Astrocyte of the hippocampus (primary cell): ENCODE results near the gene PGGHG.
"Not testable (repeated sequence)": the region's sequence is repeated elsewhere in the genome, so short reads cannot be mapped to it uniquely, and the experiment has no call there.

ENCODE experiments used
- DNase-seq: peaks from one replicate; pipeline ENCODE4 v3.0.0; 2011; ENCODE audit warnings: low read depth, low spot score

PGGHG gene

DNA sequence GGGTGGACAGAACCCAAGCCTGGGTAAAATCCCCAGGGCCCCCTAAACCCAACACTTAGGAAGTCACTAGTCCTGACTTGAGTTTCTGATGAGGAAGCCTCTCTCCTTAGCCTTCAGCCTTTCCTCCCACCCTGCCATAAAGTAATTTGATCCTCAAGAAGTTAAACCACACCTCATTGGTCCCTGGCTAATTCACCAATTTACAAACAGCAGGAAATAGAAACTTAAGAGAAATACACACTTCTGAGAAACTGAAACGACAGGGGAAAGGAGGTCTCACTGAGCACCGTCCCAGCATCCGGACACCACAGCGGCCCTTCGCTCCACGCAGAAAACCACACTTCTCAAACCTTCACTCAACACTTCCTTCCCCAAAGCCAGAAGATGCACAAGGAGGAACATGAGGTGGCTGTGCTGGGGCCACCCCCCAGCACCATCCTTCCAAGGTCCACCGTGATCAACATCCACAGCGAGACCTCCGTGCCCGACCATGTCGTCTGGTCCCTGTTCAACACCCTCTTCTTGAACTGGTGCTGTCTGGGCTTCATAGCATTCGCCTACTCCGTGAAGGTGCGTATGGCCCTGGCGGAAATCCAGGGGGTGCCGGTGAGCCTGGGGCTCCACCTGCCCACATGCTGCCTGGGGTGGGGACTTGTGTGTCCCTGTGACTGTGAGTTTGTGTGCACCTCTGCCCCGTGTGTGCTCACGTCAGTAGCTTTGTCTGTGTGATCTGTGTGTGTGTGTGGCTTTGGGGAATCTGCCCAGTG lies 25.0 kb downstream of the PGGHG start, which contains the start of gene IFITM1:
Gene IFITM1 (plus strand): TSS at position 254 of the 767 bp plus-strand sequence. CDS start 131 bp downstream, at position 385.
- peak; percentile 69 for DNase-seq

DNA sequence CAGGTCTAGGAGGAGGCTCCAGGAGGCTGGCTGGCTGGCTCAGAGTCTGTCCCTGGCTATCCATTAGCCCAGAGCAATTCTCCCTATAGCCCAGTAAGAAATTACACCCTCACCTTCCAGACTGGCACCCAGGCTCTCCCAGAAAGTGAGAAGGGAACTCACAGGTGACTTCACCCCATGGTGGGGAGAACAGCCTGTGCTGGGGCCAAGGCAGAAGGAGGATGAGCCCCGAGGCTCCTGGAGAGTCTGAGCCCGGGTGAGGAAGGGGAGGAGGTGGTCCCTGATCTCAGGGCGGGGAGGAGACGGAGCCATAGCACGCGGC lies 25.6 kb downstream of the PGGHG start:
- not testable (repeated sequence) for DNase-seq

DNA sequence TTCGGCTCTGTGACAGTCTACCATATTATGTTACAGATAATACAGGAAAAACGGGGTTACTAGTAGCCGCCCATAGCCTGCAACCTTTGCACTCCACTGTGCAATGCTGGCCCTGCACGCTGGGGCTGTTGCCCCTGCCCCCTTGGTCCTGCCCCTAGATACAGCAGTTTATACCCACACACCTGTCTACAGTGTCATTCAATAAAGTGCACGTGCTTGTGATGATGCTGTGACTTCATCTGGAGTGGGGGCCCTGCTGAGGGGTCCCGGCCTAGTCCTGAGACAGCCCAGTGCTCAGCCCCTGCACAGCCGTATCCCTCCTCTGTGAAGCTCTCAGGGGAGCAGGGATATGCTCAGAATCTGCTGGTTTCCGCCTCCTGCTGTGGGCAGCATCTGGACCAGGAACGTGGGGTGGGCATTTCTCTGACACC lies 26.1 kb downstream of the PGGHG start:
- no peak for DNase-seq

DNA sequence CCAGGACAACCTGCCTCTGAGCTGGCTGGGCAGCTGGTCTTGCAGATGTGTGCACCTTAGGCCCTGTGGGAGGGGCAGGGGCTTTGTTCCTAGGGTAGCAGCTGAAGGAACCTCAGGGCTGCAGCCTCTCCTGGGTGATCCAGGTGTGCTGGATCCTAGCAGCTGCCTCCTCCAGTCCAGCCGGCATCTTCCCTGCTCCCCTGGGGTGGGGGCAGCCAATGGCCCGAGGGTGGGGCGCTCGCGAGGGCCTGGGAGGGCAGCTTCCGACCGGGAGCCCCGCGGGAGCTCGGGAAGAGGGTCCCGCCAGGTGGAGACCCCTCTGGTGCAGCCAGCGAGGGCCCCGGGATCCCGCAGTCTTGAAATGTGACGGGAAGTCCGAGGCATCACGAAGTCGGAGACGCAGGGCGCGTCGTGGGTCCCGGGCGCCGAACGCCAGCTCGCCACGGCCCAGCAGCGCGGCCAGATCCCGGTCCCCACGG lies 26.6 kb downstream of the PGGHG start:
- DNase-seq: no peak

DNA sequence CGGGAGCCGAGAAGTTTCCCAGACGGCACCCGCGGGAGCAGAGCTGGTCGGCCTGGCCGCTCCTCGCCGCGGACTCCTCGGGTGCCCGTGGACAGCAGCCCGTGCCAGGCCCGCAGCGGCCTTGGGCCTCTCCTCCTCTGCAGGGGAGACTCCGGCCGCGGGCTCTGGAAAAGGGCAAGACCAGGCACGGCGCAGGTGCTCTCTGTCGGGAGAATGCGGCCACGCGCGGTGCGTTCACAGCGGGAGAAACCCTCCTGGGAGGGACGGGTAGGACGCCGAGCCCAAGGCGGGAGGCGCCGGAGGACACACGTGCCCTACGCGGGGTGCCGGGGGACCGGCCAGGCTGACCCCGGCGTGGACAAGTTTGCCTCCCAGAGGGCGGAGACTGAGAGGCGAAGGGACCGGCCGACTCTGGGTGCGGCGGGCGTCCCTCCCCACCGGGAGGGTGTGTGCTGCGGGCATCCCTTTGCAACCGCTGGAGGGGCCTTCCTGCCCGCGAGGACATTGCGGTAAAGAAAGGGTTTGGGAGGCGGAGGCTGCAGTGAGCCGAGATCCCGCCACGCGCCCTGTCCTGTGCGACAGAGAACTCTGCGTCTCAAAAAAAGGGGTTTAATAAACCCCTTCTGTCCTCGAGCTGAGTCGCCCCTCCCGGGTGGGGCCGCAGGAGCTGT lies 27.2 kb downstream of the PGGHG start:
- DNase-seq: peak; percentile 34

DNA sequence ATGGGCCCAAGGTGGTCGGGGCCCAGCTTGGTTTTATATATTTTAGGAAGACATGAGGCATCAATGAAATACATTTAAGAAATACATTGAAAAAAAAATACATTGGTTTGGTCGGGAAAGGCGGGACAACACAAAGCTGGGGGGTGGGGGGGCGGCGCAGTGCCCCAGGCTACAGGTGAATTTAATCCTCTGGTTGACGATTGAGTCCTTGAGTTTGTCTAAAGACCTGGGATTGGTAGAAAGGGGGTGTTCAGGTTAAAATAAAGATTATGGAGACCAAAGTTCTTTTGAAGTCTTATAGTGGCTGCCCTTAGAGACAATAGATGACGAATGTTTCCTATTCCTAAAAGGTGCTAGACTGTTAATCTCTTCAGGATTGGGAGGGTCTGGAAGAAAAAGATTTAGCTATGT lies 28.0 kb downstream of the PGGHG start:
- DNase-seq: no peak

DNA sequence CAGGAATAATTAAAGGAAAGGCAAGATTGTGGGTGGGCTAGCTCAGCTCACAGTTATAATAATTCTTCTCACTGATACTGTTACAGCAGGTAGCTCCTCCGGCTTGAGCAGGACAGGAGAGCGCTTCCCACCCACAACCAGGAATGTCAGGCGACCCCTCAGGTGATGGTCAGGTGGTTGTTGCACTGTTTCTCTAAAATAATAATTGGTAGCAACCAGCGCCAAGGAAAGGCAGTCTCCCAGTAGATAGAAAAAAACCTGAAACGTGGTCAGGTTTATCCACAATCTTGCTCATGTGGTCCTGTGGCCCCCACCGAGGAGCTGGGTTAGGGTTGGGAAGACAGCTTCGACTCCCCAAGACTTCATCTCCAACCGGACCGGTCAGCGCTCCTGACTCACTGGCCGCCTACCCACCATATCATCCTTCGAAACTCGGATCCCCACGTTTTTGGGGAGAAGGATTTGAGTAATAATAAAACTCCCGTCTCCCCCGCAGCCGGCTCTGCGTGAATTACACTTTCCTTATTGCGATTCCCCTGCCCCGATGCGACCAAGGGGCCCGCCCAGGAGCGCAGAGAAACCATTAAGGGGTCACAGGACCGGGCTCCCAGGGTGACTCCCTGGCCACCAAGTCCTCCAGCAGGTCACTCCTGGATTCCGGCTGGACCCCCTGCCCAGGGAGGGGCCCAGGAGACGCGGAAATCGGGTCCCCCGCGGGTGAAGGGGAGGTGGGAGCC lies 28.9 kb downstream of the PGGHG start:
- not testable (repeated sequence) for DNase-seq

DNA sequence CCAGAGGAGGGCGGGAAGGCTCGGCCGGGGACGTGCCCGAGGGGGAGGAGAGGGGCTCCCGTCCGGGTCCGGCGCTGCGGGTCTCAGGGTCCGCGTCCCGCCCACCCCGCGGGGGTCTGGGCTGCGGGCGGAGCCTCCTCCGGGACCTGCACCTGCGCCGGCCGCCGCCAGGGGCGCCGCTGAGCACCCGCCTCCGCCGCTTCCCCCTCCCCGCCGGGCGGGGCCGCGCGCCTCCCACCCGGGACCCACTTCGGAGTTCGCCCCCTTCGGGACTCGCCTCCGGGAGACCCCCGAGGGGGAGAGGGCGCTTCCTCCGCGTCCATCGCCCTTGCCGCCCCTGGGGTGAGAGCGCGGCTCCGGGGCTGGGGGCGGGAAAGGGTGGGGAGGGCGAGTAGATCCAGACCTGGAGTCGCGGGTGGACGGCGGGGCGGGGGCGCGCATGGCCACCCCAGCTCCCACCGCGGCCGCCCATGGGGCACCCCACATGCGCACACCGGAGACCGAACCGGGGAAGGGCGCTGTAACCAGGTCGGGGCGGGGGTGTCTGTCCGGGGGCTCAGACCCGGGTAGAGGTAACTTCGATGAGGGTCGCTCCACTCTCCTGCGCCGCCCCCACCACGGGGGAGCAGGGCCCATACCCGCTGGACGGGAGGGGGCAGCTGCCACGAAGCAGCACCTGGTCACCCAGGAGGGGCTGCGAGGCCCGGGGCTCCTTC lies 29.6 kb downstream of the PGGHG start:
- not testable (repeated sequence) for DNase-seq

DNA sequence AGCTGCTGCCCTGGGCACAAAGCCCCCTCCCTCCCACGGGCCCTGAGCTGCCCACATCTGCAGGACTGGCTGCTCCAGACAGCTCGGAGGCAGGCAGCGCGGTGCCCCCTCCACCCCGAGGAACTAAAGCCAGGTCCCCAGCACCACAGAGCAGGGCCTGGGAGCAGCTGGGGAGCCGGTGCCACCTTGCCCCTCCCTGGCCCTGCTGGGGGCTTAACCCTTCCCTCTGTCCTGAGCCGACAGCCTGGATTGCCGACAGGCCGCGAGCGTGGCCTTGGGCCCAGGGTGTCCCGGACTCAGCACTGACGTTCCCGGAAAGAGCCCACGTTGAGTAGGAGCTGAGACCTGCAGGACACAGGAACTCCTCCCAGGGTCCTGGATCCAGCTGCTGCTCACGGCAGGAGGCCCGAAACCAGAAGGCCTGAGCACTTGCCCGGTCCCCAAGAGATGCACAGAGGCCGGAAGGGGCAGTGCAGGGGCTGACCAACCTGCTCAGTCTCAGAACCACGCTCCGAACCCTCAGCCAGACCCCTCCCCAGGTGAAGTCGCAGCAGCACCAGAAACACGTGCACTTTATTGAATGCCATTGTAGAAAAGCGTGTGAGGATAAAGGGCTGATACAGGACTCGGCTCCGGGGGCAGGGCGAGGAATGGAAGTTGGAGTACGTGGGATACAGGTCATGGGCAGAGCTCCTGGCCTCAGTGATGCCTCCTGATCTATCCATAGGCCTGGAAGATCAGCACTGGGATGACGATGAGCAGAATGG lies 30.4 kb downstream of the PGGHG start:
- peak; percentile 28 for DNase-seq

DNA sequence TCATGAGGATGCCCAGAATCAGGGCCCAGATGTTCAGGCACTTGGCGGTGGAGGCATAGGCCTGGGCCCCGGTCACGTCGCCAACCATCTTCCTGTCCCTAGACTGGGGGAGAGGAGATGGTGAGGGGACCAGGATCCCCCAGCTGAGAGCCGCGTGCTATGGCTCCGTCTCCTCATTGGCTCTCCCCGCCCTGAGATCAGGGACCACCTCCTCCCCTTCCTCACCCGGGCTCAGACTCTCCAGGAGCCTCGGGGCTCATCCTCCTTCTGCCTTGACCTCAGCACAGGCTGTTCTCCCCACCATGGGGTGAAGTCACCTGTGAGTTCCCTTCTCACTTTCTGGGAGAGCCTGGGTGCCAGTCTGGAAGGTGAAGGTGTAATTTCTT lies 31.0 kb downstream of the PGGHG start:
- not testable (repeated sequence) for DNase-seq

DNA sequence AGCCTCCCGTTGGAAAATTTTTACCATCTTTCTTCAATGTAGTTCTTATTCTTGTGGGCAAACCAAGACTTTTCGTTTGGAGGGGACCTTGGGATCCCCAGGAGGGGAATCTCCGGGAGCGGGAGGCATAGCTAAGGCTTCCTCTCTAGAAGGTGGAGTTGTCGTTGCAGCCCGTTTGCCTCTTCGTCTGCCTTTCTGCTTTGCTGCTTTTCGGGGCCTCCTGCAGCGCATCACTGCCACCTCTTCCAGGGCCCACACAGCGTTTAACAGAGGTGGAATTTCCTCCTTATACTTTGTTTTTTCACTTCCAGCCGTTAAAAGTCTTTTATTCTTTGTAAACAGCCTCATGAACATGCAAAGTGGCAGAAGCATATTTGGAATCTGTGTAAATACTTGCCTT lies 35.2 kb downstream of the PGGHG start:
- no peak for DNase-seq

DNA sequence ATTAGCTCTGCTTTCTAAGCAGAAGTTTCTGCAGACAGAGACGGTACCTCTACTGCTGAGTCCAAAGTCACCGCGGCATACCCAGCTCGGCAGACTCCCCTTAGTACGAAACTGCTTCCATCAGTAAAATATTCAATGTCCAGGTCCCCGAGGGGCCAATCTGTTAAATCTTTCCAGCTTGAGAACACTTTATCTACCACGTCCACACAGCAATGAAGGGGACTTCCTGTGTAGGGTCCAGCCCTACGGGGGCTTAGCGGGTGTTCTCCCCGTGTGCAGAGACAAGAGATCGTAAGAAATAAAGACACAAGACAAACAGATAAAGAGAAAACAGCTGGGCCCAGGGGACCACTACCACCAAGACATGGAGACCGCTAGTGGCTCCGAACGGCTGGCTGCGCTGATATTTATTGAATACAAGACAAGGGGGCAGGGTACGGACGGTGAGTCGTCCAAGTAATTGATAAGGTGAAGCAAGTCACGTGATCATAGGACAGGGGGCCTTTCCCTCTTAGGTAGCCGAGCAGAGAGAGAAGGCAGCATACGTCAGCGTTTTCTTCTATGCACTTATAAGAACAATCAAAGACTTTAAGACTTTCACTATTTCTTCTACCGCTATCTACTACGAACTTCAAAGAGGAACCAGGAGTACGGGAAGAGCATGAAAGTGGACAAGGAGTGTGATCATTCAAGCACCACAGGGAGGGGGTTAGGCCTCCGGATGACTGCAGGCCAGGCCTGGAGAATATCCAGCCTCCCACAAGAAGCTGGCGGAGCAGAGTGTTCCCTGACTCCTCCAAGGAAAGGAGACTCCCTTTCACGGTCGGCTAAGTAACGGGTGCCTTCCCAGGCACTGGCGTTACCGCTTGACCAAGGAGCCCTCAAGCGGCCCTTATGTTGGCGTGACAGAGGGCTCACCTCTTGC lies 35.9 kb downstream of the PGGHG start:
- not testable (repeated sequence) for DNase-seq

DNA sequence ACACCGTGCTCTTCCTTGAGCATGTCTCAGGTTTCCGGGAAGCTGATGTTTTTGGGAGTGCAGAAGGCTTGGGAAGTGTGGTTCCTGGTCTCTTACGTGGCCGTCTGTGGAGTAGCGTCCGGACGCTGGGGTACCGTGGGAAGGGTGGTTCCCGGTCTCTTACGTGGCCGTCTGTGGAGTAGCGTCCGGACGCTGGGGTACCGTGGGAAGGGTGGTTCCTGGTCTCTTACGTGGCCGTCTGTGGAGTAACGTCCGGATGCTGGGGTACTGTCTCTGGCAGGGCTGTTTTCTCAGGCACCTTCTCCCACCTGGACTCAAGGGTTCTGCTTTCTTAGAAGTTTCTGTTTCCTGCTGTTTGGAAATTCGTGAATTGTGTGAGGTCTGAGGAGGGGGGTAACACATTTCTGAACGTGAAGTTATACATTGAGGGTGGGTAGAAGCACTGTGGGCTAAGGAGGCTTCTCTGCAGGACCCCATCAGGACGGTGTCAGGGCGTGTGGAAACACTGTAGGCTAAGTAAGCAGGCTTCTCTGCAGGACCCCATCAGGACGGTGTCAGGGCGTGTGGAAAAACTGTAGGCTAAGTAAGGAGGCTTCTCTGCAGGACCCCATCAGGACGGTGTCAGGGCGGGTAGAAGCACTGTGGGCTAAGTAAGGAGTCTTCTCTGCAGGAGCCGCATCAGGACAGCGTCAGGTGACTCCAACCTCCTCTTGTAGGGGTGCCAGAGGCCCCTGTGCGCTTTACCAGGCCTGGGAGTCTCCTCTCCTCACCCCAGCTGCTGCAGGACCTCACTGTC lies 37.1 kb downstream of the PGGHG start:
- DNase-seq: no peak

DNA sequence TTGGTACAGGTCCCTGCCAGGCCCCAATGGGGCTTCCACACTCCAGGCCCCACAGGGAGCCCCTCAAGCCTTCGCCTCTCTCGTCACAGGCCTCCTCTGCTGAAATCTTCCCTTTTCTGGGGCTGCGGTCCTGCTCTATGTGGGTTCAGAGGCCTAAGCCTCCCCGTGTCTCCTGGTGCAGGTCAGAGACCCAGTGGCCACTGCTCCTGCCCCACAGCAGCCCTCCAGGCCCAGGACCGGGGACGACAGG lies 37.6 kb downstream of the PGGHG start:
- DNase-seq: no peak

DNA sequence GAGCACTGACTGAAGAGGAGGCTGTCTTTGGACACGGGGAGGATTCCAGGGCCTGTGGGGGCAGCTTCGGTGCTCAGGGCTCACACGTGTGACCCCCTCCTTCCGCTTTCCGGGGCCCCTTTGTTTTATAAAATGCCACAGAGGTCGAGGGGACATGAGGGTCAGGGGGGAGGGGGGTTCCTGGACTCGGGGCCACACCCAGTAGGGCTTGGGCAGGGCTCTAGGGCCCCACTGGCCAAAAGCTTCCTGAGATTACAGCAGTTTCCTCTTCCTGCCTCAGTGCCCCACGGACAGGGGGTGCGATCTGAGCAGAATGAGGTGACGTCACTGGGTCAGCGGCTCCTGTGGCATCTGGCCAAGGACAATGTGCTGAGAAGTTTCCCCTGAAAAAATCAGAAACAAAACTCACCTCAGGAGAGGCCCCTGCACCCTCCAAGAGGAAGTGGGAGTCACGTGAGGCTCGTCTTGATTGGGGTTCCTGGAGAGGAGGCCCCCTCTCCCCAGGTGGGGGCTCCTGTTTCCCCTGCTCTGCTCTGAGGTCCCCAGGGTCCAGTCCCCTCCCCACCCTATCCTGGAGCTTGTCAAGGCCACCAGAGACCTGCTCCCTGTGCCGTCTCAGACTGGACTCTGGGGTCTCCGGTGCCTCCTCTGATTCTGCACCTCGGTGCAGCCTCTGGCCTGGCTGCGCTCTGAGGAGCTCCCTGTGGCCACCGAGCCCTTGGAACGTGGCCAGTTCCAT lies 38.1 kb downstream of the PGGHG start:
- DNase-seq: peak; percentile 65

DNA sequence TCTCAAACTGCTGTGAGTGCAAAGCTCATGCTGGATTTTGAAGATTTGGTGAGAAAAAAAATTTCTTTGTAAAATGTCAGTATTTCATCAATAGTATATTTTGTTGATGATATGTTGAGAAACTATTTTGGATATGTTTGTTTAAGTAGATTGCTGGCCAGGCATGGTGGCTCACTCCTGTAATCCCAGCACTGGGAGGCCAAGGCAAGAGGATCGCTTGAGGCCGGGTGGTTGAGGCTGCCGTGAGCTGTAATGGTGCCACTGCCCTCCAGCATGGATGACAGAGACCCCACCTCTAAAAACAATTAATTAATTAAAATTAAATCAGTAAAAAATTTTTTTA lies 38.6 kb downstream of the PGGHG start:
- no peak for DNase-seq

DNA sequence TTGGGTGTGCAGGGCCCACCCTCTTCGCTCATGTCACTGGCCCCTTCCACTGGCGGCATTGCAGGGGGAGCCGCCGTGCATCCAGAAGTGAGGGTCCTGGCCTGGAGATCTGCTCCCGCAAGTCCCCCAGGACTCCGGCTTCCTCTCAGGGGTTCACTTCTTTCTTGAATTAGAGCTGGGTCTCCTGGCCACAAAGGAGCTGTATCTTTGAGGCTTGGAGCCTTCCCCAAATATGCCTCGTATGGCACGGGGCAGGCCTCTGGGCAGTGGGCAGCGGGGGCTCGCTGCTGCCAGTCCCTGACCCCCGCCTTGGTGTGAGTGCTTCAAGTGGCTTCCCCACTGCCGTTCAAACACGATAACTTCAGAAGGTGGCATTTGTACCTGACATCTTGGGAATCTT lies 39.1 kb downstream of the PGGHG start:
- no peak for DNase-seq

DNA sequence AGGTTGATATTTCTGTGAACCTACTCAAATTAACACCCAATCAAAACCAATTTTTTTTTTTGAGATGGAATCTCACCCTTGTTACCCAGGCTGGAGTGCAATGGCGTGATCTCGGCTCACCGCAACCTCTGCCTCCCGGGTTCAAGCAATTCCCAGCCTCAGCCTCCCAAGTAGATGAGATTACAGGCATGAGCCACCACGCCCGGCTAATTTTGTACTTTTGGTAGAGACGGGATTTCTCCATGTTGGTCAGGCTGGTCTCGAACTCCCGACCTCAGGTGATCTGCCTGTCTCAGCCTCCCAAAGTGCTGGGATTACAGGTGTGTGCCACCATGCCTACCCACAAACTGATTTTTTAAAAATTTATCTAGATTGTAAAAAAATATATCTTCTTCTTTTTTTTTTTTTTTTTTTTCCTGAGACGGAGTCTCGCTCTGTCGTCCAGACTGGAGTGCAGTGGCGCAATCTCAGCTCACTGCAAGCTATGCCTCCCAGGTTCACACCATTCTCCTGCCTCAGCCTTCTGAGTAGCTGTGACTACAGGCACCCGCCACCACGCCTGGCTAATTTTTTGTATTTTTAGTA lies 39.7 kb downstream of the PGGHG start:
- not testable (repeated sequence) for DNase-seq
